Activated CD4-positive, CD25-positive, alpha-beta regulatory T cell treated with anti-CD3 and anti-CD28 coated beads, Interleukin-2, amount 50 U/mL, for 72 hours (primary cell): Measurements from ENCODE around the gene PAM16.
A peak's percentile ranks its signal among the peaks of the same experiment; 100 is the strongest.

Experiments
- DNase-seq: peaks from one replicate; pipeline ENCODE4 v3.0.0; 2021

PAM16 gene

GRCh38 chr16:4383591-4384444 lies 32.7 kb upstream of the PAM16 start:
- DNase-seq, result no peak

GRCh38 chr16:4382795-4383357 lies 31.8 kb upstream of the PAM16 start:
- DNase-seq, result no peak

- DNase-seq, result no peak
Observed at GRCh38 chr16:4381935-4382794, 31.0 kb upstream of the PAM16 start.

GRCh38 chr16:4381072-4381934 lies 30.2 kb upstream of the PAM16 start:
- no peak for DNase-seq

GRCh38 chr16:4380119-4381063 lies 29.3 kb upstream of the PAM16 start:
- no peak for DNase-seq

- no peak for DNase-seq
Observed at GRCh38 chr16:4378999-4379690, 28.0 kb upstream of the PAM16 start.

GRCh38 chr16:4378161-4378666 lies 27.1 kb upstream of the PAM16 start:
- no peak for DNase-seq

- no peak for DNase-seq
Observed at GRCh38 chr16:4377573-4378154, 26.5 kb upstream of the PAM16 start.

- DNase-seq, result no peak
Observed at GRCh38 chr16:4376893-4377572, 25.9 kb upstream of the PAM16 start.

GRCh38 chr16:4376126-4376892 lies 25.2 kb upstream of the PAM16 start:
- no peak for DNase-seq

GRCh38 chr16:4375717-4376116 lies 24.6 kb upstream of the PAM16 start:
- no peak for DNase-seq

- DNase-seq, result no peak
Observed at GRCh38 chr16:4373909-4374742, 23.0 kb upstream of the PAM16 start.

GRCh38 chr16:4373356-4373908 lies 22.3 kb upstream of the PAM16 start:
- no peak for DNase-seq

- DNase-seq, result no peak
Observed at GRCh38 chr16:4372578-4373355, 21.6 kb upstream of the PAM16 start.

- DNase-seq, result peak; percentile 47
Observed at GRCh38 chr16:4372001-4372577, 21.0 kb upstream of the PAM16 start.

- DNase-seq, result peak; percentile 76
Observed at GRCh38 chr16:4371357-4372000, 20.4 kb upstream of the PAM16 start, which contains the start of gene VASN. TSS of gene VASN (plus strand) at chr16:4371848. CDS start at chr16:4380878, 9,030 bp downstream.
